A549 (cell line): ENCODE measurements around the gene MFN2.

Source experiments
- CTCF ChIP-seq: fragments of >200 bp; sonication (Bioruptor Twin); formaldehyde crosslinking; IDR thresholded peaks from 3 replicates; pipeline ENCODE4 v1.5.1; 2016
- SMC3 ChIP-seq: fragments of >200 bp; sonication (Bioruptor Twin); formaldehyde crosslinking; IDR thresholded peaks from 3 replicates; pipeline ENCODE4 v1.6.1; 2018; ENCODE audit warnings: inconsistent platforms
- SREBF2 ChIP-seq: fragments of 450-650 bp; IDR thresholded peaks from 2 replicates; pipeline ENCODE4 v1.6.1; 2014; ENCODE audit warnings: mild to moderate bottlenecking, moderate library complexity

- no peak for TF ChIP-seq CTCF
- no peak for TF ChIP-seq SREBF2
- TF ChIP-seq SMC3: no peak
Measured at GRCh38 chr1:12046749-12047119, 66.5 kb downstream of the MFN2 start.
